ENCODE results near the gene PRCP. TPM values are rescaled to one million over a fixed set of nuclear protein-coding genes. Genes with fewer than 3 reads are reported as not detected.

The PRCP gene
- total RNA-seq, 6 experiments from 2014 or later = 51.2 to 63.3 (median 57.5) TPM

DNA sequence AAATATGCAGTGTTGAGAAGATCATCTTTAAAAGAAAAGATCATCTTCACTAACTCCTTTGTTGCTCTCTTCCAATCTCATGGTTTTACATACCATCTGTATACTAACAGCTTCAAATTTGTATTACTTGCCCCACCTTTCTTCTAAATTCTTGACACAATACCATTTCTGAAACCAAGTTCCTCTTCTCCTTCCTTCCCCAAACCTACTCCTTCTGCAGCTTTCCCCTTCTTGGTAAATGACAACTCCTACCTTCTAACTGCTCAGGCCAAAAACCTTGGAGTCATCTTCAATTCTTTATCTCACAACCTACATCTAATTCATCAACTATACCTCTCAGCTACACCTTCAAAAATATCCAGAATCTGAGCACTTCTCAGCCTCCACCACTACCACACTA, 9.3 kb downstream of the PRCP start:
- no peak overlapping the region for H3K4me3 Mint-ChIP-seq
- no peaks in the 10 kb centered on the region; the same call in 1 of the 2 replicates for H3K27me3 Mint-ChIP-seq (ENCODE audit: insufficient read depth)
- TF ChIP-seq, protein P1, sequence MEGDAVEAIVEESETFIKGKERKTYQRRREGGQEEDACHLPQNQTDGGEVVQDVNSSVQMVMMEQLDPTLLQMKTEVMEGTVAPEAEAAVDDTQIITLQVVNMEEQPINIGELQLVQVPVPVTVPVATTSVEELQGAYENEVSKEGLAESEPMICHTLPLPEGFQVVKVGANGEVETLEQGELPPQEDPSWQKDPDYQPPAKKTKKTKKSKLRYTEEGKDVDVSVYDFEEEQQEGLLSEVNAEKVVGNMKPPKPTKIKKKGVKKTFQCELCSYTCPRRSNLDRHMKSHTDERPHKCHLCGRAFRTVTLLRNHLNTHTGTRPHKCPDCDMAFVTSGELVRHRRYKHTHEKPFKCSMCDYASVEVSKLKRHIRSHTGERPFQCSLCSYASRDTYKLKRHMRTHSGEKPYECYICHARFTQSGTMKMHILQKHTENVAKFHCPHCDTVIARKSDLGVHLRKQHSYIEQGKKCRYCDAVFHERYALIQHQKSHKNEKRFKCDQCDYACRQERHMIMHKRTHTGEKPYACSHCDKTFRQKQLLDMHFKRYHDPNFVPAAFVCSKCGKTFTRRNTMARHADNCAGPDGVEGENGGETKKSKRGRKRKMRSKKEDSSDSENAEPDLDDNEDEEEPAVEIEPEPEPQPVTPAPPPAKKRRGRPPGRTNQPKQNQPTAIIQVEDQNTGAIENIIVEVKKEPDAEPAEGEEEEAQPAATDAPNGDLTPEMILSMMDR (IDR thresholded peaks at IDR 0.05) = no peak
- H3K4me1 Mint-ChIP-seq (ENCODE audit: low read depth) = no peaks in the 10 kb centered on the region
- no peaks in the 10 kb centered on the region for H3K9me3 Mint-ChIP-seq
- no peak overlapping the region for H3K27ac Mint-ChIP-seq
- DNase-seq = no peak
- H3K36me3 Mint-ChIP-seq (ENCODE audit: low read depth) = no peaks in the 10 kb centered on the region

DNA sequence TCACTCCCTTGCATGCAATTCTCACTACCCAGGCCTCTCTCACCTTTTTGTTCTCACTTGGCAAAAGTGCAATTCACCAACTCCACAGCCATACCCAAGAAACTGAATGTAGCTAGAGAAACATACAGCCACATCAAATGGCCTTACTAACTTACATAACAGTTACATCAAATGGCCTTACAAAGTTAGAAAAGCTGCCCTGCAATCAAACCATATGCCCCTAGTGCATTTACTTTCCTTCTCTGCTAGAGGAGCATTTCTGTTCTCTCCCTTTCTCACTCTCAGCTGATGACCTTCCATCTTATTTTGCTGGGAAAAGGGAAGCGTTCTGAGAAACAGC, 10.3 kb downstream of the PRCP start:
- no peak overlapping the region for H3K4me3 Mint-ChIP-seq
- no peaks in the 10 kb centered on the region for H3K9me3 Mint-ChIP-seq
- H3K27me3 Mint-ChIP-seq (ENCODE audit: insufficient read depth) = no peaks in the 10 kb centered on the region; the same call in 1 of the 2 replicates
- TF ChIP-seq, protein P1 (IDR thresholded peaks at IDR 0.05) = no peak
- DNase-seq = no peak
- H3K27ac Mint-ChIP-seq = no peak overlapping the region
- no peaks in the 10 kb centered on the region for H3K4me1 Mint-ChIP-seq (ENCODE audit: low read depth)
- H3K36me3 Mint-ChIP-seq (ENCODE audit: low read depth) = no peaks in the 10 kb centered on the region

DNA sequence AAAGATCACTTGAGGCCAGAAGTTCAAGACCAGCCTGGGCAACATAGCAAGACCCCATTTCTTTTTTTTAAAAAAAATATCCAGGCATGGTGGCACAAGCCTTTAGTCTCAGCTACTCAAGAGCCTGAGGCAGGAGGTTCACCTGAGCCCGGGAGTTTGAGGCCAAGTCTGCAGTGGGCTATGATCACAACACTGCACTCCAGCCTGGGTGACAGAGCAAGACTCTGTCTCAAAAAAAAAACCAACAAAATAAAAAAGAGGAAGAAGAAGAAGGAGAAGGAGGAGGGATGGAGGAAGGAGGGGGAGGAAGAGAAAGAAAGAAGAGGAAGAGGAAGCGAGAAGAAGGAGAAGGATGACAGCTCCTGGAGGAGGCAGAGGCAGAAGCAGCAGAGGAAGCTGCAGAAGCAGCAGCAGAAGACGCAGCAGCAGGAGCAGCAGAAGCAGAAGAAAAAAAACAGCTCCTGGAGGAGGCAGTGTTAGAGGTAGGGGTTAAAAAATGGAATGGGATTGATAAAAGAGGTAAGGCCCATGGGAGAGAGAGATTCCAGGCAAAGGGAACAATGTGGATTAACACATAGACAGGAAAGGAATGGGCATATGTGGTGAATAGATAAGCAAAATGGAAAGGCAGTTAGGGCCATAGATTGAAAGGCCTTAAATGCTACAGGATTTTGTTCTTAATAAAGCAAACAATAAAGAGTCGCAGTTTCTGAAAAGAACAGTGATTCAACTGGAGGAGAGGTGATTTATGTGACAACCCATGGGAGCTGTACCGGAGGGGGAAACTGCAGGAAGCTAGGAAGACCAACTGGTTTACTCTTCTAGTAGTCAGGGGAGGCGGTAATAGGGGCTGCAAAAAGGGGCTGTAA, 10.9 kb downstream of the PRCP start:
- no peaks in the 10 kb centered on the region for H3K4me1 Mint-ChIP-seq (ENCODE audit: low read depth)
- no peak overlapping the region for H3K27ac Mint-ChIP-seq
- no peak for DNase-seq
- H3K27me3 Mint-ChIP-seq (ENCODE audit: insufficient read depth) = no peaks in the 10 kb centered on the region; the same call in 1 of the 2 replicates
- H3K9me3 Mint-ChIP-seq = no peaks in the 10 kb centered on the region
- no peaks in the 10 kb centered on the region for H3K36me3 Mint-ChIP-seq (ENCODE audit: low read depth)
- H3K4me3 Mint-ChIP-seq = no peak overlapping the region
- TF ChIP-seq, protein P1 (IDR thresholded peaks at IDR 0.05) = no peak

DNA sequence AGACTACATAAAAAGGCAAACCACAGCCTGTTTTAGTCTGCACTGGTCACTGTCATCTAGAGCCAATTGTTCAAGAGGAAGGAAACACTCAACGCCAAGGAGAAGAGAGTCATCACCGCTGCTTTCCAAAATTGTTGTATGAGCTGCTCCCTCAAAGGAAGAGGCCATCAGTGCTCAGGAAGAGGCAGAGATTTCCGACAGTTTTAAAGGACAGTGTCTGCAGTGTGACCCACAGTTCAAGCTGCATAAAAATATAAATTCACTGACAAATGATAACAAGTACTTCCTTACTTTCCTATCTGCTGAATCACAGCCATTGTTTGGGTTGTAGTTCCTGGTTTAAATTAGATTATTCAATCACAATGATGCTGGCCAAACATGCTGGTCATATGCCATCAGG, 16.4 kb downstream of the PRCP start:
- H3K4me1 Mint-ChIP-seq (ENCODE audit: low read depth) = peaks cover 15% of the 10 kb centered on the region
- no peak overlapping the region for H3K4me3 Mint-ChIP-seq
- H3K27me3 Mint-ChIP-seq (ENCODE audit: insufficient read depth) = no peaks in the 10 kb centered on the region
- H3K36me3 Mint-ChIP-seq (ENCODE audit: low read depth) = peaks cover 15% of the 10 kb centered on the region
- no peak for DNase-seq
- TF ChIP-seq, protein P1 (IDR thresholded peaks at IDR 0.05) = no peak
- H3K9me3 Mint-ChIP-seq = no peaks in the 10 kb centered on the region
- peak overlapping the region; percentile 24; the same call in 1 of the 2 replicates for H3K27ac Mint-ChIP-seq

DNA sequence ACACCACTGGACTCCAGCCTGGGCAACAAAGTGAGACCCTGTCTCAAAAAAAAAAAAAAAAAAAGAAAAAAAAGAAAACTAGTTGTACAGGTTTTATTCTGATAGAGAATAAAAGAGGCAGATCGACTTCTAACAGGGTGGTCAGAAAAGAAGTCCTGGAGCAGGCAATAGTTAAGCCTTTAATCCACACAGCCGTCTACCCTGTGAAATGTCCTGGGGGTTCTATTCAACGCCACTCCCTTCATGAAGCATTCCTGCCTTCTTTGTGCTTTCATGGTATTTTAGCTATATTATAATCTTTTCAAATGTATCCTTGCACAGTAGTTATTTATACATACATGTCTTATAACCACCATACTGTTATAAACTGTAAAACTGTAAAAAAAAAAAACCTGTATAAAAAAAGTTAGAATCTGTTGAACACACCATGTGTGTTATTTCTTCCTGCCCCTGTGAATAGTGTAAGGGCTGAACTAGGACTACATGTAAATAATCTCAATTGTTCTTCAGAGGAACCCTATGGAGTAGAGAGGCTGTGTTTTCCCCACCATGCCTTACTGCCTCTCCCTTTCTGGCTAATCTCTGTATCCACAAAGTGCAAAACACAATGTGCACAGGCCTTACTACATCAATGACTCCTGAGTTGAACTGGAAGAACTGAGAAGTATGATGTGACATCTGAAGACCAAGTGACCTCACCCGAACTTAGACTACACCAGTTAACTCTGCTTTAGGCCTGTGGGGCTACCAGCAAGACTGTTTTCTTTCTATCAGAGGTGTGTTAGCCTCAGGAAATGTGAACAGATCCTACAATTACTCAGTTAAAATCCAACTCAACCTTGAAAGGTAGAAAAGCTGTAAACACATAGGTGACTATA, 25.3 kb downstream of the PRCP start:
- Mint-ChIP-seq H3K27ac (no peak overlapping the region), H3K36me3 (ENCODE audit: low read depth) (peaks cover 14% of the 10 kb centered on the region), H3K4me3 (no peak overlapping the region), H3K27me3 (ENCODE audit: insufficient read depth) (no peaks in the 10 kb centered on the region), H3K9me3 (no peaks in the 10 kb centered on the region), H3K4me1 (ENCODE audit: low read depth) (peaks cover 16% of the 10 kb centered on the region)
- TF ChIP-seq, protein P1 (IDR thresholded peaks at IDR 0.05) = no peak
- no peak for DNase-seq

Data from HFFc6 (cell line).